ENCODE measurements around the gene REEP1. TPM values are rescaled to one million over a fixed set of nuclear protein-coding genes. Genes with fewer than 3 reads are reported as not detected.

REEP1 gene
- polyA plus RNA-seq, 2 of the 4 experiments (the other 2 are of a cell fraction): 0.30 to 0.45 TPM

DNA sequence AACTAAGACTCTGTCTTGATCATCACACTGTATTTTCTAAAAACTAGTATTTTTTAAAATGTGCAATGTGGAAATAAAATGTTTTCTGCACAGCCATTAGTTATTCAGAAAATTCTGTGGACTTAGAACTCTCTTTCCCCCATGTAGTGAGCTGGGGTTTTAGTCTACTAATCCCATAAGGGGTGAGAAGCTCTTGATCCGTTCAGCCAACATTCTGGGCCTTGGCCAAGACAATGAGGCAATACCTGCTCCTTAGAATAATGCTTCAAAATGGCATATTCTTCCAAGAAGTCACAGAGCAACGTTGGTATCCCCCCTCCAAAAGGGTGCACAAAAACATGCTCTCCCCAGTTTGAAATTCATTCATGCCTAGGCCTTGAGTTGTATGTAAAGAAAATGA, 4.0 kb downstream of the REEP1 start (continued):
- no peak for TF ChIP-seq EHMT2 (IDR thresholded peaks at IDR 0.05; ENCODE audit: low read depth)
- TF ChIP-seq, protein P1, sequence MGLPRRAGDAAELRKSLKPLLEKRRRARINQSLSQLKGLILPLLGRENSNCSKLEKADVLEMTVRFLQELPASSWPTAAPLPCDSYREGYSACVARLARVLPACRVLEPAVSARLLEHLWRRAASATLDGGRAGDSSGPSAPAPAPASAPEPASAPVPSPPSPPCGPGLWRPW (IDR thresholded peaks at IDR 0.05): no peak
- TF ChIP-seq, protein P2, sequence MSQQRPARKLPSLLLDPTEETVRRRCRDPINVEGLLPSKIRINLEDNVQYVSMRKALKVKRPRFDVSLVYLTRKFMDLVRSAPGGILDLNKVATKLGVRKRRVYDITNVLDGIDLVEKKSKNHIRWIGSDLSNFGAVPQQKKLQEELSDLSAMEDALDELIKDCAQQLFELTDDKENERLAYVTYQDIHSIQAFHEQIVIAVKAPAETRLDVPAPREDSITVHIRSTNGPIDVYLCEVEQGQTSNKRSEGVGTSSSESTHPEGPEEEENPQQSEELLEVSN (IDR thresholded peaks at IDR 0.05; ENCODE audit: borderline replicate concordance, low read depth): no peak
- TF ChIP-seq EP300 (IDR thresholded peaks at IDR 0.05): no peak
- TF ChIP-seq JUN (IDR thresholded peaks at IDR 0.05): no peak

DNA sequence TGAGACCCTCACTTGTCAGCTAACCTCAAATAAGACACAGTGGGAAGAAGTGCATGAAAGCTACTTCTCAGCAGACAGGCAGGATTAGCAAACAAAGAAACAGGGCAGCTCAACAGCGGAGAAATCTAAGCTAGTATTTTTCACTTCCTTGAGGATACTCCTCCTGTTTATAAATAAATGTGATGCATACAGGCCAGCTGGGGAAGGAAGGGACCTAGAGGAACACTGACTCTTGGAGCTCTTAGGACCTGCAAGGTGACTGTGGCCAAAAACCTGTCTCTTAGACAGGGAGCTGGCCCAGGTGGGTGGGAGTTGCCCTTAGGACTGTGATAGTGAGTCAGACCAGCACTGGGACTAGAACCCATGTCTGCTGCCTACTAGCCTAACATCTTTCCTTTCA, 4.8 kb downstream of the REEP1 start:
- peaks cover 10% of the 10 kb centered on the region for H3K4me1 ChIP-seq
- no peak for FAIRE-seq
- 100% methylated on average over 1 of the region's 1 CpG for WGBS (ENCODE audit: missing lambda C conversion rate)
- H3K4me2 ChIP-seq: no peak overlapping the region
- TF ChIP-seq ZFP36 (IDR thresholded peaks at IDR 0.05; ENCODE audit: borderline replicate concordance, partially characterized antibody): no peak
- TF ChIP-seq BHLHE40 (IDR thresholded peaks at IDR 0.05; ENCODE audit: low read depth, low read length): no peak
- no peak for TF ChIP-seq CBX2 (IDR thresholded peaks at IDR 0.05; ENCODE audit: borderline replicate concordance, low read depth)
- TF ChIP-seq JUNB (IDR thresholded peaks at IDR 0.05): no peak
- TF ChIP-seq CHD4 (IDR thresholded peaks at IDR 0.05; ENCODE audit: borderline replicate concordance): no peak
- no peak for TF ChIP-seq RAD21 (conservative IDR thresholded peaks at IDR 0.05 in 1 of 2, IDR thresholded peaks at IDR 0.05 in 1 of 2)
- TF ChIP-seq MAFK (IDR thresholded peaks at IDR 0.05; ENCODE audit: partially characterized antibody): no peak
- TF ChIP-seq CEBPB (IDR thresholded peaks at IDR 0.05): no peak
- TF ChIP-seq SMC3 (IDR thresholded peaks at IDR 0.05): no peak
- TF ChIP-seq, protein P3, sequence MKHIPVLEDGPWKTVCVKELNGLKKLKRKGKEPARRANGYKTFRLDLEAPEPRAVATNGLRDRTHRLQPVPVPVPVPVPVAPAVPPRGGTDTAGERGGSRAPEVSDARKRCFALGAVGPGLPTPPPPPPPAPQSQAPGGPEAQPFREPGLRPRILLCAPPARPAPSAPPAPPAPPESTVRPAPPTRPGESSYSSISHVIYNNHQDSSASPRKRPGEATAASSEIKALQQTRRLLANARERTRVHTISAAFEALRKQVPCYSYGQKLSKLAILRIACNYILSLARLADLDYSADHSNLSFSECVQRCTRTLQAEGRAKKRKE (CRISPR knock-in tag; IDR thresholded peaks at IDR 0.05; ENCODE audit: low read depth): no peak
- TF ChIP-seq ZSCAN20 (CRISPR knock-in tag; IDR thresholded peaks at IDR 0.05): no peak
- TF ChIP-seq EP300 (IDR thresholded peaks at IDR 0.05): no peak
- no peak for TF ChIP-seq GATA3 (IDR thresholded peaks at IDR 0.05; ENCODE audit: borderline replicate concordance)
- TF ChIP-seq, protein P4, sequence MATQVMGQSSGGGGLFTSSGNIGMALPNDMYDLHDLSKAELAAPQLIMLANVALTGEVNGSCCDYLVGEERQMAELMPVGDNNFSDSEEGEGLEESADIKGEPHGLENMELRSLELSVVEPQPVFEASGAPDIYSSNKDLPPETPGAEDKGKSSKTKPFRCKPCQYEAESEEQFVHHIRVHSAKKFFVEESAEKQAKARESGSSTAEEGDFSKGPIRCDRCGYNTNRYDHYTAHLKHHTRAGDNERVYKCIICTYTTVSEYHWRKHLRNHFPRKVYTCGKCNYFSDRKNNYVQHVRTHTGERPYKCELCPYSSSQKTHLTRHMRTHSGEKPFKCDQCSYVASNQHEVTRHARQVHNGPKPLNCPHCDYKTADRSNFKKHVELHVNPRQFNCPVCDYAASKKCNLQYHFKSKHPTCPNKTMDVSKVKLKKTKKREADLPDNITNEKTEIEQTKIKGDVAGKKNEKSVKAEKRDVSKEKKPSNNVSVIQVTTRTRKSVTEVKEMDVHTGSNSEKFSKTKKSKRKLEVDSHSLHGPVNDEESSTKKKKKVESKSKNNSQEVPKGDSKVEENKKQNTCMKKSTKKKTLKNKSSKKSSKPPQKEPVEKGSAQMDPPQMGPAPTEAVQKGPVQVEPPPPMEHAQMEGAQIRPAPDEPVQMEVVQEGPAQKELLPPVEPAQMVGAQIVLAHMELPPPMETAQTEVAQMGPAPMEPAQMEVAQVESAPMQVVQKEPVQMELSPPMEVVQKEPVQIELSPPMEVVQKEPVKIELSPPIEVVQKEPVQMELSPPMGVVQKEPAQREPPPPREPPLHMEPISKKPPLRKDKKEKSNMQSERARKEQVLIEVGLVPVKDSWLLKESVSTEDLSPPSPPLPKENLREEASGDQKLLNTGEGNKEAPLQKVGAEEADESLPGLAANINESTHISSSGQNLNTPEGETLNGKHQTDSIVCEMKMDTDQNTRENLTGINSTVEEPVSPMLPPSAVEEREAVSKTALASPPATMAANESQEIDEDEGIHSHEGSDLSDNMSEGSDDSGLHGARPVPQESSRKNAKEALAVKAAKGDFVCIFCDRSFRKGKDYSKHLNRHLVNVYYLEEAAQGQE (IDR thresholded peaks at IDR 0.05): no peak
- no peak for TF ChIP-seq KDM5A (IDR thresholded peaks at IDR 0.05)
- TF ChIP-seq POLR2A (IDR thresholded peaks at IDR 0.05; ENCODE audit: low read length): no peak
- TF ChIP-seq, protein P5, sequence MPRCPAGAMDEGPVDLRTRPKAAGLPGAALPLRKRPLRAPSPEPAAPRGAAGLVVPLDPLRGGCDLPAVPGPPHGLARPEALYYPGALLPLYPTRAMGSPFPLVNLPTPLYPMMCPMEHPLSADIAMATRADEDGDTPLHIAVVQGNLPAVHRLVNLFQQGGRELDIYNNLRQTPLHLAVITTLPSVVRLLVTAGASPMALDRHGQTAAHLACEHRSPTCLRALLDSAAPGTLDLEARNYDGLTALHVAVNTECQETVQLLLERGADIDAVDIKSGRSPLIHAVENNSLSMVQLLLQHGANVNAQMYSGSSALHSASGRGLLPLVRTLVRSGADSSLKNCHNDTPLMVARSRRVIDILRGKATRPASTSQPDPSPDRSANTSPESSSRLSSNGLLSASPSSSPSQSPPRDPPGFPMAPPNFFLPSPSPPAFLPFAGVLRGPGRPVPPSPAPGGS (IDR thresholded peaks at IDR 0.05): no peak
- no peak for DNase-seq (ENCODE audit: low read depth in 1 of 2, low spot score in 1 of 2)
- no peak overlapping the region for H3K4me3 ChIP-seq
- no peak for ATAC-seq
- CTCF ChIA-PET: interaction anchor here (1.3 to 1.7 kb wide), 3 partner anchors 32 to 110 kb away, joined by 3 to 5 read pairs (median 4); no protein-coding TSS in a partner anchor
- no peaks in the 10 kb centered on the region for H3K9me3 ChIP-seq
- H3K27ac ChIP-seq: no peak overlapping the region
- POLR2A ChIA-PET: no interaction called here
